HepG2 (cell line): ENCODE results near the gene VTN. TPM values are rescaled to one million over a fixed set of nuclear protein-coding genes. Genes with fewer than 3 reads are reported as not detected.

ENCODE experiments used
- ARNT2 ChIP-seq: sonication (generic); formaldehyde crosslinking; IDR thresholded peaks from 2 replicates; pipeline ENCODE4 v1.8.0; 2022; ENCODE audit warnings: mild to moderate bottlenecking, low read depth, missing genetic modification reagents, moderate library complexity
- CSRNP2 ChIP-seq: sonication (generic); formaldehyde crosslinking; conservative IDR thresholded peaks from 2 replicates; pipeline ENCODE4 v1.8.0; 2022; ENCODE audit warnings: low read depth, missing genetic modification reagents
- DPF2 ChIP-seq: sonication (generic); formaldehyde crosslinking; IDR thresholded peaks from 2 replicates; pipeline ENCODE4 v1.4.0; 2020; ENCODE audit warnings: mild to moderate bottlenecking, low read depth, missing genetic modification reagents, borderline replicate concordance
- EHMT2 ChIP-seq: fragments of 200-600 bp; sonication (generic); IDR thresholded peaks from 2 replicates; pipeline ENCODE4 v1.7.0; 2017; ENCODE audit warnings: antibody characterized with exemption, low read depth, low read length, borderline replicate concordance
- HNRNPL ChIP-seq: fragments of 200-400 bp; formaldehyde crosslinking; IDR thresholded peaks from 2 replicates; pipeline ENCODE4 v1.6.1; 2017; ENCODE audit warnings: mild to moderate bottlenecking, low read depth, low read length
- KLF13 ChIP-seq: sonication (generic); formaldehyde crosslinking; IDR thresholded peaks from 2 replicates; pipeline ENCODE4 v1.4.0; 2020; ENCODE audit warnings: mild to moderate bottlenecking, missing genetic modification reagents
- KLF16 ChIP-seq, 2 experiments: sonication (generic) in 1 of 2; formaldehyde crosslinking in 1 of 2; IDR thresholded peaks; 2 replicates each; pipeline versions ENCODE4 v1.6.1 to v1.8.0; 2016 to 2023; ENCODE audit warnings: missing genetic modification reagents in 2 of 2, missing compliant biosample characterization in 1 of 2
- MAFF ChIP-seq: IDR thresholded peaks from 2 replicates; pipeline ENCODE4 v1.6.1; 2011; ENCODE audit warnings: low read depth, low read length, improper control_type of control experiment
- MIER3 ChIP-seq: IDR thresholded peaks from 2 replicates; pipeline ENCODE4 v1.6.1; 2016; ENCODE audit warnings: missing compliant biosample characterization, borderline replicate concordance
- NR2F1 ChIP-seq, 2 experiments: fragments of 450-650 bp in 1 of 2; formaldehyde crosslinking in 1 of 2; IDR thresholded peaks; 2 replicates each; pipeline versions ENCODE4 v1.5.0 to v1.6.1; 2016 to 2020; ENCODE audit warnings: mild to moderate bottlenecking in 1 of 2, missing compliant biosample characterization in 1 of 2, missing genetic modification reagents in 1 of 2, moderate library complexity in 1 of 2
- PLRG1 ChIP-seq: fragments of 450-650 bp; conservative IDR thresholded peaks from 2 replicates; pipeline ENCODE4 v1.6.1; 2016
- RFX5 ChIP-seq: IDR thresholded peaks from 2 replicates; pipeline ENCODE4 v1.6.1; 2011; ENCODE audit warnings: low read depth, low read length, improper control_type of control experiment
- STAT5B ChIP-seq: sonication (generic); formaldehyde crosslinking; IDR thresholded peaks from 2 replicates; pipeline ENCODE4 v1.4.0; 2020; ENCODE audit warnings: missing genetic modification reagents
- TOPORS ChIP-seq: sonication (generic); formaldehyde crosslinking; IDR thresholded peaks from 2 replicates; pipeline ENCODE4 v1.8.0; 2023; ENCODE audit warnings: mild to moderate bottlenecking, missing genetic modification reagents
- ZBTB49 ChIP-seq: sonication (generic); formaldehyde crosslinking; IDR thresholded peaks from 2 replicates; pipeline ENCODE4 v1.4.0; 2020; ENCODE audit warnings: missing genetic modification reagents, borderline replicate concordance
- ZFP62 ChIP-seq: sonication (generic); formaldehyde crosslinking; IDR thresholded peaks from 2 replicates; pipeline ENCODE4 v1.4.0; 2020; ENCODE audit warnings: missing genetic modification reagents
- ZNF136 ChIP-seq: sonication (generic); formaldehyde crosslinking; IDR thresholded peaks from 2 replicates; pipeline ENCODE4 v1.8.1; 2022; ENCODE audit warnings: low read depth, mild to moderate bottlenecking, moderate library complexity, missing genetic modification reagents
- ZNF331 ChIP-seq: sonication (generic); formaldehyde crosslinking; IDR thresholded peaks from 2 replicates; pipeline ENCODE4 v1.4.0; 2020; ENCODE audit warnings: missing genetic modification reagents
- ZNF563 ChIP-seq: sonication (generic); formaldehyde crosslinking; IDR thresholded peaks from 2 replicates; pipeline ENCODE4 v1.8.0; 2022; ENCODE audit warnings: mild to moderate bottlenecking, moderate library complexity, missing genetic modification reagents
- ZNF570 ChIP-seq: sonication (generic); formaldehyde crosslinking; IDR thresholded peaks from 2 replicates; pipeline ENCODE4 v1.4.0; 2020; ENCODE audit warnings: mild to moderate bottlenecking, missing genetic modification reagents, borderline replicate concordance
- ZNF572 ChIP-seq: sonication (generic); formaldehyde crosslinking; IDR thresholded peaks from 2 replicates; pipeline ENCODE4 v1.5.1; 2020; ENCODE audit warnings: mild to moderate bottlenecking, missing genetic modification reagents
- ZNF589 ChIP-seq: sonication (generic); formaldehyde crosslinking; conservative IDR thresholded peaks from 2 replicates; pipeline ENCODE4 v1.8.0; 2022; ENCODE audit warnings: mild to moderate bottlenecking, moderate library complexity, missing genetic modification reagents
- ZNF616 ChIP-seq: sonication (generic); formaldehyde crosslinking; IDR thresholded peaks from 2 replicates; pipeline ENCODE4 v1.5.0; 2020; ENCODE audit warnings: low read depth, mild to moderate bottlenecking, missing genetic modification reagents
- ZNF619 ChIP-seq: sonication (generic); formaldehyde crosslinking; IDR thresholded peaks from 2 replicates; pipeline ENCODE4 v1.4.0; 2020; ENCODE audit warnings: mild to moderate bottlenecking, missing genetic modification reagents
- ZNF775 ChIP-seq: sonication (generic); formaldehyde crosslinking; IDR thresholded peaks from 2 replicates; pipeline ENCODE4 v1.4.0; 2020; ENCODE audit warnings: missing genetic modification reagents, mild to moderate bottlenecking, moderate library complexity, borderline replicate concordance
- ZNF879 ChIP-seq: sonication (generic); formaldehyde crosslinking; IDR thresholded peaks from 2 replicates; pipeline ENCODE4 v1.8.1; 2023; ENCODE audit warnings: missing genetic modification reagents
- ZSCAN22 ChIP-seq: sonication (generic); formaldehyde crosslinking; IDR thresholded peaks from 2 replicates; pipeline ENCODE4 v1.4.0; 2020; ENCODE audit warnings: mild to moderate bottlenecking, missing genetic modification reagents
- polyA plus RNA-seq, 8 experiments: library from polyadenylated mRNA; depleted of rRNA in 3 of 8; stranded (reverse) in 7 of 8; unstranded in 1 of 8; fragments of >200 nt; fragmentation: Illumina TruSeq in 4 of 8; extraction: Trizol in 4 of 8; gene quantifications; 2 replicates each; pipeline versions ENCODE4 v1.2.1 to v1.2.3, GENCODE V29; 2011 to 2016; ENCODE audit warnings: low read depth in 4 of 8, missing spikeins in 1 of 8, mixed read lengths in 1 of 8; ENCODE audit not compliant: insufficient read depth in 1 of 8
- total RNA-seq, 5 experiments: library from RNA; depleted of rRNA; stranded (reverse); fragments of >200 nt; fragmentation: Illumina TruSeq; extraction: Trizol; gene quantifications; 2 replicates each; pipeline ENCODE4 v1.2.3, GENCODE V29; 2016; ENCODE audit warnings: low read depth in 1 of 5
- TF ChIP-seq, protein P1 (sequence below): sonication (generic); formaldehyde crosslinking; IDR thresholded peaks from 2 replicates; pipeline ENCODE4 v1.5.1; 2020; ENCODE audit warnings: mild to moderate bottlenecking, missing genetic modification reagents, moderate library complexity

Gene VTN
- total and polyA plus RNA-seq, 2 of the 13 experiments (the other 11 are each of a cell fraction or from before 2014, with no cell fraction given), result 108 to 131 TPM

- TF ChIP-seq ZBTB49, result no peak
- TF ChIP-seq, protein P1, sequence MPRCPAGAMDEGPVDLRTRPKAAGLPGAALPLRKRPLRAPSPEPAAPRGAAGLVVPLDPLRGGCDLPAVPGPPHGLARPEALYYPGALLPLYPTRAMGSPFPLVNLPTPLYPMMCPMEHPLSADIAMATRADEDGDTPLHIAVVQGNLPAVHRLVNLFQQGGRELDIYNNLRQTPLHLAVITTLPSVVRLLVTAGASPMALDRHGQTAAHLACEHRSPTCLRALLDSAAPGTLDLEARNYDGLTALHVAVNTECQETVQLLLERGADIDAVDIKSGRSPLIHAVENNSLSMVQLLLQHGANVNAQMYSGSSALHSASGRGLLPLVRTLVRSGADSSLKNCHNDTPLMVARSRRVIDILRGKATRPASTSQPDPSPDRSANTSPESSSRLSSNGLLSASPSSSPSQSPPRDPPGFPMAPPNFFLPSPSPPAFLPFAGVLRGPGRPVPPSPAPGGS, result no peak
- no peak for TF ChIP-seq ZNF563 (CRISPR knock-in tag)
- peak; percentile 89 to 93 for TF ChIP-seq NR2F1 (CRISPR knock-in tag; IDR thresholded peaks at IDR 0.05)
- TF ChIP-seq ZFP62, result no peak
- TF ChIP-seq ZNF331, result no peak
- TF ChIP-seq ARNT2, result no peak
- no peak for TF ChIP-seq MAFF
- peak; percentile 93; the same call in 1 of the 2 replicates for TF ChIP-seq MIER3 (CRISPR knock-in tag)
- TF ChIP-seq ZNF136 (CRISPR knock-in tag), result no peak
- no peak for TF ChIP-seq ZNF570 (CRISPR knock-in tag)
- no peak for TF ChIP-seq ZNF589 (CRISPR knock-in tag)
- TF ChIP-seq ZNF616 (CRISPR knock-in tag), result no peak
- TF ChIP-seq ZNF619 (CRISPR knock-in tag), result no peak
- no peak for TF ChIP-seq HNRNPL
- peak; percentile 97 for TF ChIP-seq DPF2 (CRISPR knock-in tag)
- TF ChIP-seq ZSCAN22 (CRISPR knock-in tag), result no peak
- no peak for TF ChIP-seq ZNF879 (CRISPR knock-in tag)
- TF ChIP-seq STAT5B, result no peak
- peak in 1 of 2 experiments; percentile 50; a peak in 1 of 4 replicates for TF ChIP-seq KLF16 (CRISPR knock-in tag; IDR thresholded peaks at IDR 0.05)
- no peak for TF ChIP-seq TOPORS (CRISPR knock-in tag)
- no peak for TF ChIP-seq RFX5
- no peak for TF ChIP-seq EHMT2
- TF ChIP-seq ZNF572 (CRISPR knock-in tag), result peak; percentile 72; the same call in 1 of the 2 replicates
- no peak for TF ChIP-seq PLRG1
- TF ChIP-seq ZNF775, result peak; percentile 22; the same call in 1 of the 2 replicates
- TF ChIP-seq CSRNP2 (CRISPR knock-in tag), result no peak; the same call in 1 of the 2 replicates
- no peak; the same call in 1 of the 2 replicates for TF ChIP-seq KLF13 (CRISPR knock-in tag)
Measured at GRCh38 chr17:28368306-28368831, 1.7 kb downstream of the VTN start (continued).
